DND-41 (cell line): ENCODE results near the gene ADCY1.

Experiments
- CTCF ChIP-seq: IDR thresholded peaks from 2 replicates; pipeline ENCODE4 v1.5.1; 2012; ENCODE audit warnings: borderline replicate concordance, low read length, moderate library complexity, mild to moderate bottlenecking; ENCODE audit not compliant: poor library complexity, severe bottlenecking; ENCODE audit errors: extremely low read depth
- EZH2 ChIP-seq: IDR thresholded peaks from 3 replicates; pipeline ENCODE4 v1.6.1; 2012; ENCODE audit warnings: borderline replicate concordance, low read depth, mild to moderate bottlenecking, moderate library complexity, low read length, inconsistent platforms; ENCODE audit not compliant: severe bottlenecking

GRCh38 chr7:45649560-45650346 lies 75.6 kb downstream of the ADCY1 start:
- no peak for TF ChIP-seq EZH2
- no peak for TF ChIP-seq CTCF
